HG02970 (cell line): Measurements from ENCODE around the gene SH3D19.

Source experiments
- ATAC-seq: cut with Tn5 transposase; IDR thresholded peaks from one replicate; pipeline ENCODE4 v1.9.1; 2021; ENCODE audit warnings: mild to moderate bottlenecking, moderate library complexity, moderate number of reproducible peaks; ENCODE audit not compliant: unreplicated experiment, low FRiP score

Gene SH3D19

GRCh38 chr4:151325111-151325948 is at the start of gene SH3D19:
SH3D19 (minus strand) TSS chr4:151325605; CDS start chr4:151325352, 253 bp downstream.
- ATAC-seq: no peak

GRCh38 chr4:151362404-151363164 is 37.2 kb upstream of the SH3D19 start:
- ATAC-seq: peak; percentile 95

- no peak for ATAC-seq
Measured at GRCh38 chr4:151361966-151362365, 36.6 kb upstream of the SH3D19 start.

- ATAC-seq: no peak
Measured at GRCh38 chr4:151361126-151361525, 35.7 kb upstream of the SH3D19 start.

- ATAC-seq: no peak
Measured at GRCh38 chr4:151359576-151359975, 34.2 kb upstream of the SH3D19 start.

GRCh38 chr4:151358266-151358665 is 32.9 kb upstream of the SH3D19 start:
- no peak for ATAC-seq

- no peak for ATAC-seq
Measured at GRCh38 chr4:151356510-151356909, 31.1 kb upstream of the SH3D19 start.

GRCh38 chr4:151355155-151355554 is 29.8 kb upstream of the SH3D19 start:
- no peak for ATAC-seq

- no peak for ATAC-seq
Measured at GRCh38 chr4:151347490-151348235, 22.3 kb upstream of the SH3D19 start.

GRCh38 chr4:151344948-151345347 is 19.5 kb upstream of the SH3D19 start:
- no peak for ATAC-seq

- no peak for ATAC-seq
Measured at GRCh38 chr4:151340751-151341385, 15.5 kb upstream of the SH3D19 start.

GRCh38 chr4:151339467-151339866 is 14.1 kb upstream of the SH3D19 start:
- ATAC-seq: no peak

- ATAC-seq: no peak
Measured at GRCh38 chr4:151331276-151332042, 6.1 kb upstream of the SH3D19 start.

GRCh38 chr4:151329217-151330007 is 4.0 kb upstream of the SH3D19 start:
- no peak for ATAC-seq

- no peak for ATAC-seq
Measured at GRCh38 chr4:151325949-151326246, 493 bp upstream of the SH3D19 start.

- ATAC-seq: no peak
Measured at GRCh38 chr4:151324752-151325110, 674 bp downstream of the SH3D19 start.

- no peak for ATAC-seq
Measured at GRCh38 chr4:151324124-151324751, 1.2 kb downstream of the SH3D19 start.

GRCh38 chr4:151323667-151324066 is 1.7 kb downstream of the SH3D19 start:
- ATAC-seq: no peak

- no peak for ATAC-seq
Measured at GRCh38 chr4:151322570-151322969, 2.8 kb downstream of the SH3D19 start.
